ENCODE data around the gene MSL3B.

Gene MSL3B

DNA sequence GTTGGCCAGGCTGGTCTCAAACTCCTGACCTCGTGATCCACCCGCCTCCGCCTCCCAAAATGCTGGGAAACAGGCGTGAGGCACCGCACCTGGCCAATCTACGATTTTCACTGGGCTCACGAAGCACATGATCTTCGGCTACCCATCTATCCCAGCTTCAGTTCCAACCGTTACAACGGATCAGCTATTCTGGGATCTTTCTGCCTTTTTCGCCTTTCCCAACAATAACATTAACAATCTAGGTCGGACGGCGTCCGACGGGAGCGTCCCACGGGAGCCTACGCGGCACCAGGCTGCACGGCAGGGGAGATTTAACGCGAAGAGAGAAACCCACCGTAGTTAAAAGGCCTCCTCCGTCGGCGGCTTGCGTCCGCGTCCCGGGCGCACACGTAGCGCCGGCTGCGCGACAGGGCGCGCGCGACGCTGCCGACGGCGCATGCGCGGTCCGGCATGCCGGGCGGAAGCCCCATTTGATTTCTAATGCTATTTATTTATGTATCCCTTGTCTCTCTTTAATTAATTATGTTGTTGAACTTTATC is at the start of gene MSL3B (continued):
- TF ChIP-seq, protein P1, sequence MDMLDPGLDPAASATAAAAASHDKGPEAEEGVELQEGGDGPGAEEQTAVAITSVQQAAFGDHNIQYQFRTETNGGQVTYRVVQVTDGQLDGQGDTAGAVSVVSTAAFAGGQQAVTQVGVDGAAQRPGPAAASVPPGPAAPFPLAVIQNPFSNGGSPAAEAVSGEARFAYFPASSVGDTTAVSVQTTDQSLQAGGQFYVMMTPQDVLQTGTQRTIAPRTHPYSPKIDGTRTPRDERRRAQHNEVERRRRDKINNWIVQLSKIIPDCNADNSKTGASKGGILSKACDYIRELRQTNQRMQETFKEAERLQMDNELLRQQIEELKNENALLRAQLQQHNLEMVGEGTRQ (CRISPR knock-in tag; IDR thresholded peaks at IDR 0.05): 0 out of 2 replicates have a peak, but pooled peaks have one; percentile 14
- TF ChIP-seq RAD21 (CRISPR knock-in tag; conservative IDR thresholded peaks at IDR 0.05 in 1 of 2, IDR thresholded peaks at IDR 0.05 in 1 of 2) (no peak), RBM34 (IDR thresholded peaks at IDR 0.05; ENCODE audit: borderline replicate concordance, insufficient read depth, low read length) (no peak), LCOR (CRISPR knock-in tag; IDR thresholded peaks at IDR 0.05) (no peak), E2F5 (CRISPR knock-in tag; IDR thresholded peaks at IDR 0.05) (no peak), RB1 (IDR thresholded peaks at IDR 0.05; ENCODE audit: low read depth) (no peak; the same call in 1 of the 2 replicates), ZFX (CRISPR knock-in tag; IDR thresholded peaks at IDR 0.05) (peak; percentile 76), KAT2B (IDR thresholded peaks at IDR 0.05; ENCODE audit: low read depth, low read length) (no peak), CBFA2T2 (conservative IDR thresholded peaks at IDR 0.05) (no peak), TAF9B (IDR thresholded peaks at IDR 0.05; ENCODE audit: partially characterized antibody) (no peak), POLR2H (tag; IDR thresholded peaks at IDR 0.05; ENCODE audit: low read depth) (peak; percentile 61; the same call in 1 of the 2 replicates), ZKSCAN1 (IDR thresholded peaks at IDR 0.05; ENCODE audit: low read depth, low read length) (no peak), RFX5 (IDR thresholded peaks at IDR 0.05; ENCODE audit: low read depth, low read length) (no peak), GTF2B (IDR thresholded peaks at IDR 0.05; ENCODE audit: extremely low read depth, insufficient read length) (no peak), MECOM (CRISPR knock-in tag; IDR thresholded peaks at IDR 0.05) (no peak), ZFP36 (IDR thresholded peaks at IDR 0.05; ENCODE audit: low read depth, low read length, partially characterized antibody) (no peak), USF1 (CRISPR knock-in tag; IDR thresholded peaks at IDR 0.05) (peak; percentile 38), EP400 (IDR thresholded peaks at IDR 0.05) (peak; percentile 73; the same call in 1 of the 2 replicates), ZNF764 (CRISPR knock-in tag; IDR thresholded peaks at IDR 0.05; ENCODE audit: low read depth) (no peak), ZNF696 (CRISPR knock-in tag; conservative IDR thresholded peaks at IDR 0.05) (no peak), ZNF79 (CRISPR knock-in tag; IDR thresholded peaks at IDR 0.05; ENCODE audit: low read depth) (no peak), IFI16 (CRISPR knock-in tag; IDR thresholded peaks at IDR 0.05) (no peak), SMARCC2 (IDR thresholded peaks at IDR 0.05; ENCODE audit: low read depth) (no peak), BDP1 (IDR thresholded peaks at IDR 0.05; ENCODE audit: insufficient read depth, insufficient read length) (no peak)
- TF ChIP-seq, protein P2, sequence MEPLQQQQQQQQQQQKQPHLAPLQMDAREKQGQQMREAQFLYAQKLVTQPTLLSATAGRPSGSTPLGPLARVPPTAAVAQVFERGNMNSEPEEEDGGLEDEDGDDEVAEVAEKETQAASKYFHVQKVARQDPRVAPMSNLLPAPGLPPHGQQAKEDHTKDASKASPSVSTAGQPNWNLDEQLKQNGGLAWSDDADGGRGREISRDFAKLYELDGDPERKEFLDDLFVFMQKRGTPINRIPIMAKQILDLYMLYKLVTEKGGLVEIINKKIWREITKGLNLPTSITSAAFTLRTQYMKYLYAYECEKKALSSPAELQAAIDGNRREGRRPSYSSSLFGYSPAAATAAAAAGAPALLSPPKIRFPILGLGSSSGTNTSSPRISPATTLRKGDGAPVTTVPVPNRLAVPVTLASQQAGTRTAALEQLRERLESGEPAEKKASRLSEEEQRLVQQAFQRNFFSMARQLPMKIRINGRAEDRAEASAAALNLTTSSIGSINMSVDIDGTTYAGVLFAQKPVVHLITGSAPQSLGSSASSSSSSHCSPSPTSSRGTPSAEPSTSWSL (CRISPR knock-in tag; IDR thresholded peaks at IDR 0.05; ENCODE audit: borderline replicate concordance): no peak

Data from K562 (cell line).